GM19468 (cell line): ENCODE measurements around the gene WTIP.
"Not testable (repeated sequence)": the region's sequence is repeated elsewhere in the genome, so short reads cannot be mapped to it uniquely, and the experiment has no call there.

Experiments used
- ATAC-seq: cut with Tn5 transposase; IDR thresholded peaks from one replicate; pipeline ENCODE4 v1.9.1; 2021; ENCODE audit warnings: mild to moderate bottlenecking, moderate library complexity, moderate number of reproducible peaks; ENCODE audit not compliant: unreplicated experiment; ENCODE audit errors: extremely low read depth

The WTIP gene

GRCh38 chr19:34475975-34476594 lies 5.5 kb upstream of the WTIP start:
- ATAC-seq = no peak

- ATAC-seq = not testable (repeated sequence)
Measured at GRCh38 chr19:34478496-34478895, 3.1 kb upstream of the WTIP start.

GRCh38 chr19:34479396-34479795 lies 2.2 kb upstream of the WTIP start:
- ATAC-seq = no peak

- no peak for ATAC-seq
Measured at GRCh38 chr19:34480491-34480890, 1.1 kb upstream of the WTIP start.

- ATAC-seq = no peak
Measured at GRCh38 chr19:34481861-34482379, 362 bp downstream of the WTIP start.

GRCh38 chr19:34482380-34483250 lies 1.1 kb downstream of the WTIP start:
- no peak for ATAC-seq

- ATAC-seq = no peak
Measured at GRCh38 chr19:34484328-34484727, 2.8 kb downstream of the WTIP start.

- no peak for ATAC-seq
Measured at GRCh38 chr19:34485831-34486230, 4.3 kb downstream of the WTIP start.

GRCh38 chr19:34487651-34488051 lies 6.1 kb downstream of the WTIP start:
- ATAC-seq = no peak

- no peak for ATAC-seq
Measured at GRCh38 chr19:34489175-34489574, 7.6 kb downstream of the WTIP start.

- ATAC-seq = no peak
Measured at GRCh38 chr19:34490141-34490766, 8.7 kb downstream of the WTIP start.

GRCh38 chr19:34493038-34493648 lies 11.6 kb downstream of the WTIP start:
- ATAC-seq = no peak

GRCh38 chr19:34493649-34494044 lies 12.1 kb downstream of the WTIP start:
- no peak for ATAC-seq

- ATAC-seq = no peak
Measured at GRCh38 chr19:34494601-34495000, 13.0 kb downstream of the WTIP start.

GRCh38 chr19:34495416-34495815 lies 13.9 kb downstream of the WTIP start:
- ATAC-seq = no peak

- ATAC-seq = no peak
Measured at GRCh38 chr19:34497112-34497805, 15.7 kb downstream of the WTIP start.

GRCh38 chr19:34499155-34499834 lies 17.7 kb downstream of the WTIP start:
- ATAC-seq = no peak

- no peak for ATAC-seq
Measured at GRCh38 chr19:34500656-34501120, 19.1 kb downstream of the WTIP start.
